ENCODE results near the gene BRK1.
"Not testable (repeated sequence)": the region's sequence is repeated elsewhere in the genome, so short reads cannot be mapped to it uniquely, and the experiment has no call there.

BRK1 gene
- total RNA-seq = 44.7 reads per million, percentile 66 among the genes with 10 or more reads in this experiment

DNA sequence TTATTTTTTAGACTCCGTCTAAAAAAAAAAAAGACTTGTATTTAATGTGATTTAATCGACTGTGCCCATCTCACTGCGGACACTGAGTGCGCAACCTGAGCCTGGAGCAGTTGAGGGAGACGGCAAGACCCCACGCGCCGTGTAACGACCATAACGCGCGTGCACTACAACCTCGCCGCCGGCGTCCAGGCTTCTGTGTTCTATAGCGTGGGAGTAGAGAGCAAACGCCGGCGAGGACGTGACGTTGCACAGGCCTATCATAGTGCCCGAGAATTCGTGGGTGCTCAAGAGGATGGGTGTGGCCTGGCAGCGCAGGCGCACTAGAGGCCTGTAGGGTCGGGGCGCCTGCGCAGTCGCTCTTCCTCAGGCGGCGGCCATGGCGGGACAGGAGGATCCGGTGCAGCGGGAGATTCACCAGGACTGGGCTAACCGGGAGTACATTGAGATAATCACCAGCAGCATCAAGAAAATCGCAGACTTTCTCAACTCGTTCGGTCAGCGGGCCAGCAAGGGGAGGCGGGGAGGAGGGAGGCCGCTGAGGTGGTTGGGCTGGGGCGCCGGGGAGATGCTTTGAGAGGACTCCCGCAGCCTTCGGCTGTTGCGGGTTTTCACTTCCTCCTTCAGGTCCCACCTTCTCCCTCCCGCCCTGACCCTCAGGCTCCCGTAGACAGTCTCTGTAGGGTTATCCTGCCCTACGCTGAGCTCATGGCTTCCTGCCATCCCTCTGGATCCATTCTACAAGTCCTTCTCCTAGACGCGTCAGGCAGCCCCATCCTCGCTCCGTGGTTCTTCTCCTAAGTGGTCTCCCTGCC, at the start of gene BRK1:
TSS of gene BRK1 (plus strand) at position 350 of the 812 bp plus-strand sequence. CDS start at position 377, 27 bp downstream.
- DNase-seq = peak; percentile 91

DNA sequence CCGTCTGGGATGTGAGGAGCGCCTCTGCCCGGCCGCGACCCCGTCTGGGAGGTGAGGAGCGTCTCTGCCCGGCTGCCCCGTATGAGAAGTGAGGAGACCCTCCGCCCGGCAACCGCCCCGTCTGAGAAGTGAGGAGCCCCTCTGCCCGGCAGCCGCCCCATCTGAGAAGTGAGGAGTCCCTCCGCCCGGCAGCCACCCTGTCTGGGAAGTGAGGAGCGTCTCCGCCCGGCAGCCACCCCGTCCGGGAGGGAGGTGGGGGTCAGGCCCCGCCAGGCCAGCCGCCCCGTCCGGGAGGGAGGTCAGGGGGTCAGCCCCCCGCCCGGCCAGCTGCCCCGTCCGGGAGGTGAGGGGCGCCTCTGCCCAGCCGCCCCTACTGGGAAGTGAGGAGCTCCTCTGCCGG, 45.4 kb upstream of the BRK1 start:
- not testable (repeated sequence) for DNase-seq

DNA sequence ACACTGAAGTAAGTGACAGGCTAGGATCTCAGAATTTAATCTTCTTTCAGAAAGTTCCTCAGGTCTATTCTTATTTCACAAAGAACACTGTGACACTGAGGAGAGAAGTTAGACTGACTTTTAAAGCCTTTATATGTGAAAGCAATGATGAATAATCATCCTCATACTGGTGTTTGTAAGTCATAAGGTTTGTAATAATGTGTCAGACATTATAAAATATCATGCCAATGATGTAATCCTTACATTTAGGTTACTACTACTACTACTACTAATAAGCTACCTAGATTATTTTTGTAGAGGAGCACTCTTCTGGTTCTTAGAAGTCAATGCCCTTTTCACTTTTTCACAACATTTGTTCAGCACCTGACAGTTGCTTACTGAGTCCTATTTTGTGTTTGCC, 40.8 kb upstream of the BRK1 start:
- DNase-seq = no peak

DNA sequence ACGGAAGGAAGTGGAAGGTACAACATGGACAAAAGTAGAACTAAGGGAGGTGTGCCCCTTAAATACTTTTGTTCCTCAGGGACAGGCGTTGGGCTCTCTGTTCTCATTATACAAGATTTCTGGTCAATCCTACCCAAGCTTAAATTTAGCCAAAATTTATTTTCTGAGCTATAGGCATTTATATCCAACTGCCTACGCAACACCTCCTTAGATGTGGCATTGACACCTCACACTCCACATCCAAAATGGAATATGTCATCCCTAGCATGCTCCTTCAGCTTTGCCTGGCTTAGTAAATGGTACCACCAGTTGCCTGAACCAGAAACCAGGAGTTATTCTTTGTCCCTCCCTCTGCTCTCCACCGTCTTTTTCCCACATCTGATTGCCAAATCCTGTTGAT, 33.6 kb upstream of the BRK1 start:
- no peak for DNase-seq

DNA sequence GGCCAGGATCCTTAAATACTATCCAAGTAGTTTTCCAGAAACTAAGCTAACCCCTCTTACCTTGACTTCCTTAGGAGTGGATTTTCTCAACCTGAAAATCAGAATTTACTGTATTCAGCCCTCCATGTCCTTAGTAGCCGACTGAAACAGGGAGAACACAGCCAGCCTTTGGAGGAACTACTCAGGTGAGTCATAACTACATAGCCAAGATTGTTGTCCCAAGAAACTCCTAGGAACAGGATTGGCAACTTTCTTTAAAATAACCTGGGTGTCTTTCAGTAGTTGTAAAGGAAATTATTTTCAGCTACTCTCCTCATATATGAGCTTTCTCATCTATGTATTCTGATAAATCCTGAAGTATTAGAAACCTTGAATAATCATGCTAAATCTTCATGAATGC, 29.7 kb upstream of the BRK1 start:
- DNase-seq = no peak

DNA sequence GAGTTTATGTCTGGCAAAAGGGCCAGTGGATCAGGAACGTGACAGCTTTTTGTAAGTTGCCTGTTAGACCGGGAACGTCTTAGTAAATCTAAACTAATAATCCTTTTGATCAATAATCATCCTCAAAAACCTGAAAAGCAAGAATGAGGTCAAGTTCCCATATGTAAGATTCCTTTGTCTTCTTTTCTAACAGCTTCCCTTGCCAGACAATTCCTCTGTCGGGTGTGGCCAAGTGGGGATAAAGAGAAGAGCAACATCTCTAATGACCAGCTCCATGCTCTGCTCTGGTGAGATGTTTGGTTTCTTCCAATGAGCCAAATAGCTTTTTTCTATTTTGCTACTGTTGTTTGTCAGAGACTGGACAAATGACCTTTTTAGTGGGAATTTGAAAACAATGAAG, 27.2 kb upstream of the BRK1 start:
- no peak for DNase-seq

DNA sequence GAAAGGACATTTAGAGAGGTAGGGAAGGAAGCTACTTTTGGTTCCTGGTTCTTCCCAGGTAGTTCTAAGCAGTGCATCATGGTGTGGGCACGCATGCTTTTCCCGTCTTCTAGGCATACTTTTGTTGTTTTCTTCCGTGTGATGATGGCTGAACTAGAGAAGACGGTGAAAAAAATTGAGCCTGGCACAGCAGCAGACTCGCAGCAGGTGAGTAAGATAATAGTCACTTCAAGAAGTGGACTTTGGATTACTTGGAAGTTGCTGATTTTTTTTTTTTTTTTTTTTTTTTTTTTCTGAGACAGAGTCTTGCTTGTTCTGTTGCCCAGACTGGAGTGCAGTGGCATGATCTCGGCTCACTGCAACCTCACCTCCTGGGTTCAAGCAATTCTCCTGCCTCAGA, 25.3 kb upstream of the BRK1 start:
- no peak for DNase-seq

DNA sequence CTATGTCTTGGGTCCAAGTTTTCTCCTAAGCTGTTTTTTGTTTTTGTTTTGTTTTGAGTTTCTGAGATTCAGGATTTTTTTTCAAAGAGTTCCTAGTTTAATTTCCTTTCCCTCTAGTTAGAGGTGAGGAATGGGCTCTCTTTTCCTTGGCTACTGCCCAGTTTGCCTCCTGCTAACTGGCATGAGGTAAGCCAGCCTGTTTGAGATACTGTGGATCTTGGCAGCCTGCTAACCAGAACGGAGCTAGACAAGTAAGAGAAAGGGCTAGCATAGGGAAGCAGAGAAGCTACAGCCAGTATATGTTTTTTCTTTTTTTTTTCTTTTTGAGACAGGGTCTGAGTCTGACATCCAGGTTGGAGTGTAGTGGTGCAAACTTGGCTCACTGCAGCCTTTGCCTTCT, 24.7 kb upstream of the BRK1 start:
- not testable (repeated sequence) for DNase-seq

DNA sequence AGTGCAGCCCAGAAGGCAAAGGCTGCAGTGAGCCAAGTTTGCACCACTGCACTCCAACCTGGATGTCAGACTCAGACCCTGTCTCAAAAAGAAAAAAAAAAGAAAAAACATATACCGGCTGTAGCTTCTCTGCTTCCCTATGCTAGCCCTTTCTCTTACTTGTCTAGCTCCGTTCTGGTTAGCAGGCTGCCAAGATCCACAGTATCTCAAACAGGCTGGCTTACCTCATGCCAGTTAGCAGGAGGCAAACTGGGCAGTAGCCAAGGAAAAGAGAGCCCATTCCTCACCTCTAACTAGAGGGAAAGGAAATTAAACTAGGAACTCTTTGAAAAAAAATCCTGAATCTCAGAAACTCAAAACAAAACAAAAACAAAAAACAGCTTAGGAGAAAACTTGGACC, 24.1 kb upstream of the BRK1 start:
- DNase-seq = not testable (repeated sequence)

DNA sequence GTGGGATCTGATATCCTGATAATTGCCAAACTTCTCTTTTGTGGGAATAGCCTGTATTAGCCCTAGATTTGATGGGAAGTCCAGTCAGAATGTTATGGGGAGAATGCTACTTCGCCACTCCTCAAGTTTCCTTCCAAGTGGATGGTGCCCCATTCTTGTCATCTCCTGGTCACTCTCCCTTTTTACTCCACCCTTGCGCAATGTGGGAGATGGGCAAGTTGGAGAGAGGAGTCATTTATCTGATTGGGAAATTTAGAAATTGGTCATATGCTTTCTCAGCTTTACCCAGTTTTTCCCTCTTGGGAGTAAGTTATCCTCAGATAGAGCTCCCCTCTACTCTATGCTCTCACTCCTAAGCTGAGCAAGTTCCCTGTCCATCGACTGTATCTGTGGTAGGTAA, 21.8 kb upstream of the BRK1 start:
- no peak for DNase-seq

DNA sequence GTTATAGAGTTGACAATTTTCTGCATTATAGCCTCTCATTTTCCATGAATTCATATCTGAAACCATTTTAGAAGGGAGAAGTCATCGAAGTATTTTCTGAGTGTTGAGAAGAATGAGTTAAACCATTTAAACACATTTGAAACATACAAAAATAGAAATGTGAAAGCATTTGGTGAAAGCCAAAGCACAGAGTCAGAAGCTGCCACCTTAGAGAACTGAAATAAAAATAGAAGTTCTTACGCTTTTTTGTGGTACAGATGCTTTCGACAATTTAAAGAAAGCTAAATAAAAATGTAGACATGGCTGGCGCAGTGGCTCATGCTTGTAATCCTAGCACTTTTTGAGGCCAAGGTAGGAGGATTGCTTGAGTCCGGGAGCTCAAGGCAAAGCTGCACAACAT, 16.4 kb upstream of the BRK1 start:
- no peak for DNase-seq

DNA sequence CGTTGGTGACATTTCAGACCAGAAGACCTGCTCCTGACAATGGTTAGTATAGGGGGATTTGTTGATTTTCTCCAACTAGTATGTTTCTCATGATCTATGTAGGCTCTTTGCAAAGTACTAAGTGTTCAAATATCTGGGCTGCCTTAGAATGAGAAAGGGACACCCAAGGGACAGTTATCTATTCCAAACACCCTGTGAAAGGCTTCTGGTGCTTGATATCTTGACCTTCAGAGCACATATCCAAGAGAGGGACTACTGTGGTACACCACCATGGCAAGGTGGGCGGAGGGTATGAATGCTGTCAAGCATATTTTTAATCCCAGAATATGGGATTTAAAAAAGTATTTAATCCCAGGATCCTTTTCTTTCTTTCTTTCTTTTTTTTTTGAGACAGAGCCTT, 8.6 kb upstream of the BRK1 start:
- DNase-seq = no peak

DNA sequence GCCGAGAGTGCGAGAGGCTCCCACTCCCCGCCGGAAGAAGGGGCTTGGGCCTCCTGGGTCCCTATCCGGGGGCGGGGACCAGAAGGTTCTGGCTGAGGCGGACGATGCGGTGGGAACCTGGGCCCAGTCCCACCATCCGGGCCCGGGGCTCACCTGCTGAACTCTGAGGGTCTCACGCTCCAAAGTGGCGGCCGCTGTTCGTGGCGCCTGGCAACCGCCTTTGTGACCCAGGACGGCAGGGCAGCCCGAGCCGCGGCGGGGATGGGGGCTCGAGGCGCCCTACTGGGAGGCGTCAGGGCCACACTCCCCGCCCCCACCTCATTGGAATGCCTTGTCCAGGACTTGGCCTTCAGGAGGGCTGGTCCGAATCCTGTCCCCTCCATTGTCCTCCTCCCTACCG, 7.4 kb upstream of the BRK1 start, which contains the start of gene FANCD2OS:
TSS of gene FANCD2OS (minus strand) at position 165 of the 400 bp plus-strand sequence. CDS start 3,481 bp downstream, outside the sequence.
- DNase-seq = no peak

DNA sequence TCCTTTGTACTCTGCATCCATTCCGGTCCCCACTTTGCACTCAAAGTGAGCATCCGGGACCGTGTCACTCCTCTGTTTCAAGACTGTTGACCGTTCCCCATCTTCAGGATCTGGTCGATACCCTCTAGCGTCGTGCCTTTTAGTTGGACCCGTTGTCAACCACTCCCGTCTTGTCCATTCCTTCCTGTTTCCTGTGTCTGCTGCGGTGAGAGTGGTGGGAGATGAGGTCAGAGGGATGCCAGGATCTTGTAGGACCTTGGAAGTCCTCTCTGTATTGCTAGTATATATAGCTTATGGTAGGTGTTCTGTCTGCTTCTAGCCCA, 624 bp downstream of the BRK1 start:
- DNase-seq = no peak

DNA sequence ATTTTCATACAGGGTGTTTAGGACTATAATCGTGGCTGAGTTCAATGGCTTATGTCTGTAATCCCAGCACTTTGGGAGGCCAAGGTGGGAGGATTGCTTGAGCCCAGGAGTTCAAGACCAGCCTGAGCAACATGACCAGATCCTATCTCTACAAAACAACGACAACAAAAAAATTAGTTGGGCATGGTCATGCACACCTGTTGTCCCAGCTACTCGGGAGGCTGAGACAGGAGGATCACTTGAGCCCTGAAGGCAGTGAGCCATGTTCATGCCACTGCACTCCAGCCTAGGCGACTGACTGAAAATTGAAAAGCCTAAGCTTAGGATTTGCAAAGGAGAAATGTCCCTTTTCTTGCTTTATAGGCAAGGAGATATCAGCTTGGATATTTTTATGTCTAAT, 1.5 kb downstream of the BRK1 start:
- no peak for DNase-seq

DNA sequence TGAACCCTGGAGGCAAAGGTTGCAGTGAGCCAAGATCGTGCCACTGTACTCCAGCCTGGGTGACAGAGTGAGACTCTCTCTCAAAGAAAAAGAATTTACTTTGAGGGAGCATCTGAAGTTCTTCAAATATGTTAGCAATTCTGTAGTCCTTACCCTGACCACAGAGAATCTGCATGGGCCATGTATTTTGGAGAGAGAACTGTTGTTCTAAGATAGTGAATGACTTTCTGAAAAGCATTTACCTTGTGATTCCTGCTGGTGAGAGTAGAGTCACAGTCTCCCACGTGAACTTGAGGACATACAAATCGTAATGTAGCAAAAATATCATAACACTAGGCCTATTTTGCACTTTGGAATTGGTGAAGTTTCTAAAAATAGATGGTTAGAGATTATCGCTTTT, 3.9 kb downstream of the BRK1 start:
- DNase-seq = no peak

DNA sequence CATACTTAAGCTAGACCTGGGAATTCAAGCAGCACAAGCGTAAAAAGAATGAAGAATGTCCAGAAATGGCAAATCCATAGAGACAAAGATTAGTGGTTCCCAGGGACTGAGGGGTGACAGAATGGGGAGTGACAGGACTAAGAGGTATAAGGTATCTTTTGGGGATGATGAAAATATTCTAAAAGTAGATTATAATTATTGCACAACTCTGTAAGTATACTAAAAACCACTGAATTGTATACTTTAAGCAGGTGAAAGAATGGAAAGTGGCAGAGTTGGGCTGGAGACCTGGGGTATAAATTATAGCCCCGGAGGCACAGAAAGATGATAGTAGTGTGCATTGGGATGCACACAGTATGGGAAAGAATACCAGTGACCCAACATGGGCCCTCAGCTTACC, 5.6 kb downstream of the BRK1 start:
- DNase-seq = no peak

DNA sequence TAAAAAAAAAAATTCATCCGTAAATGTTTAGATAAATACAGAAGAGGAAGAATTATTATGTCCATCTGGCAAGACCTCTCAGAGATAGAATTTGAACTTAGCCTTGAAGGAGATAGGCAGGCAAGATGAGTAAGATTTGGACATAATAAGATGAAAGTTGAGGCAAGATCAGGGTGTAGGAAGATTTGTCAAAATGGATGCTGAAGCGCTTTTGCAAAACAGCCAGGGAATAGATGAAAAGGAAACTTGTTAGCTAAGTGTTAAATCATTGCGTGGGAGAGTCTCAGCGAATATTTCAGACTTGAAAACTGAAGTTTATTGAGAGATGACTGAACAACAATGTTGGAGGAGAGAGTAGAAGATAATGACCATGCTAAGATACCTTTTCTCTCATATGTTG, 7.2 kb downstream of the BRK1 start:
- DNase-seq = no peak

DNA sequence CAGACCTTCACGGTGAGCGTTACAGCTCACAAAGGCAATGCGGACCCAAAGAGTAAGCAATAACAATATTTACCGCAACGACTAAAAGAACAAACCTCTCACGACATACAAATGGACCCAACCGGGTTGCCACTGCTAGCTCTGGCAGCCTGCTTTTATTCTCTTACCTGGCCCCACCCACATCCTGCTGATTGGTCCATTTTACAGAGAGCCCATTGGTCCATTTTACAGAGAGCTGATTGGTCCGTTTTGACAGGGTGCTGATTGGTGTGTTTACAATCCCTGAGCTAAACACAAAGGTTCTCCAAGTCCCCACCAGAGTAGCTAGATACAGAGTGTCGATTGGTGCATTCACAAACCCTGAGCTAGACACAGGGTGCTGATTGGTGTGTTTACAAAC, 20.4 kb downstream of the BRK1 start:
- DNase-seq = not testable (repeated sequence)

DNA sequence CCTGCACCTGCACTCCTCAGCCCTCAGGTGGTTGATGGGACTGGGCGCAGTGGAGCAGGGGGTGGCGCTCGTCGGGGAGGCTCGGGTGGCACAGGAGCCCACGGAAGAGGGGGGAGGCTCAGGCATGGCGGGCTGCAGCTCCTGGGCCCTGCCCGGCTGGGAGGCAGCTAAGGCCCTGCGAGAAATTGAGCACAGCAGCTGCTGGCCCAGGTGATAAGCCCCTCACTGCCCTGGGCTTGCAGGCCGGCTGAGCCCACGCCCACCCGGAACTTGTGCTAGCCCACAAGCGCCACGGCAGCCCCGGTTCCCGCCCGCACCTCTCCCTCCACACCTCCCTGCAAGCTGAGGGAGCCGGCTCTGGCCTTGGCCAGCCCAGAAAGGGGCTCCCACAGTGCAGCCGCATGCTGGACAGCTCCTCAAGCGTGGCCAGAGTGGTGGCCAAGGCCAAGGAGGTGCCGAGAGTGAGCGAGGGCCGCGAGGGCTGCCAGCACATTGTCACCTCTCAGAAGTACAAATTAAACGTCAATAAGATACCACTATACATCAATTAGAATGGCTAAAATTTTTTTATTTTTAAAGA, 21.0 kb downstream of the BRK1 start:
- no peak for DNase-seq

DNA sequence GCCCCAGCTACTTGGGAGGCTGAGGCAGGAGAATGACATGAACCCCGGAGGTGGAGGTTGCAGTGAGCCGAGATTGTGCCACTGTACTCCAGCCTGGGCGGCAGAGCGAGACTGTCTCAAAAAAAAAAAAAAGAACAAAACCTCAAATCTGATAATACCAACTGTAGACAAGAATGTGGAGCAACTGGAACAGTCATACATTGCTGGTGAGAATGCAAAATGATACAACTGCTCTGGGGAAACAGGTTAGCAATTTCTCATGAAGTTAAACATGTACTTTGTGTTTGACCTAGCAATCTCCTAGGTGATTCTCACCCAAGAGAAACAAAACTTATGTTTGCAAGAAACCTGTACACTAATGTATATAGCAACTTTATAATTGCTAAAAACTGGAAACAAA, 21.7 kb downstream of the BRK1 start:
- no peak for DNase-seq

DNA sequence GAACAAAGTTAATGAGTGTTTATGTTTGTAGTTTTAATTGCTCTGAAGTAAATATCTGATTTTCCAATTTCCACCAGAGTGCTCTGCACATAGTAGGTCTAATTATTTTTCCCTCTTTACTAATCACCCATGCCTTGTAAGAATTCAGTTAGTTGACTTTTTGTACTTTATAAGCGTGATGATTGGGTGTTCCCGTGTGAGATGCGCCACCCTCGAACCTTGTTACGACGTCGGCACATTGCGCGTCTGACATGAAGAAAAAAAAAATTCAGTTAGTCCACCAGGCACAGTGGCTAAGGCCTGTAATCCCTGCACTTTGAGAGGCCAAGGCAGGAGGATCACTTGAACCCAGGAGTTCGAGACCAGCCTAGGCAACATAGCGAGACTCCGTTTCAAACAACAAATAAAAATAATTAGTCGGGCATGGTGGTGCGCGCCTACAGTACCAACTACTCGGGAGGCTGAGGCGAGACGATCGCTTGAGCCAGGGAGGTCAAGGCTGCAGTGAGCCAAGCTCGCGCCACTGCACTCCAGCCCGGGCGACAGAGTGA, 25.6 kb downstream of the BRK1 start:
- no peak for DNase-seq

DNA sequence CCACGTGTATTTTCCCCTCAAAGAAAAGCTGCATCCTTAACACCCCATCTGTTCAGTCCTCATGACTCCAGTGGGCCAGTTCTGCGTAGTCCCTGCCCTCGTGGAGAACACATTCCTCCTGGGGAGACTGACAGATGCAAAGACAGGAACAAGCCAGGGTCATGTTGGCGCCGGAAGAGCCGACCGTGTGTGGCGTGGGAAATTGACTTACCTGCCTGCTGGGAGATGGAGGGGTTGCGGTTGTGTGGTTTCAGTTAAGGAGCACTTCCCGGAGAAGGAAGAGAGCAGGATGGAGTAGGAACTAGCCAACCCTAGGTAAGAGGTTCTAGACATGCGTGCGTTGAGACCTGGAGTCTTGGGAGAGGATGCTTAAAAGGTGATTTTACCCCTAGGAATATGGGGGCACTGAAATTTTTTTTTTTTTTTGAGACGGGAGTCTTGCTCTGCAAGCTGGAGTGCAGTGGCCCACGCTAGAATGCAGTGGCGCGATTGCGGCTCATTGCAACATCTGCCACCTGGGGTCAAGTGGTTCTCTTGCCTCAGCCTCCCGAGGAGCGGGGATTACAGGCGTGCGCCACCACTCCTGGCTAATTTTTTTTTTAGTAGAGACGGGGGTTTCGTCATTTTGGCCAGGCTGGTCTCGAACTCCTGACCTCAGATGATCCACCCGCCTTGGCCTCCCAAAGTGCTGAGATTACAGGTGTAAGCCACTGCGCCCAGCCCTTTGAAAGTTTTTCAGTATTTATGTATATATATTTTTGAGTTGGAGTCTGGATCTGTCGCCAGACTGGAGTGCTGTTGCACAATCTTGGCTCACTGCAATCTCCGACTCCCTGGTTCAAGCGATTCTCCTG, 27.5 kb downstream of the BRK1 start:
- DNase-seq = no peak

All from effector CD4-positive, alpha-beta T cell (primary cell).